Measurements from ENCODE around the gene SCGB3A1. TPM values are rescaled to one million over a fixed set of nuclear protein-coding genes. Genes with fewer than 3 reads are reported as not detected.

The SCGB3A1 gene
- polyA plus RNA-seq, 2 donors = 1.0 to 6.1 TPM

- no peak overlapping the region for H3K27ac ChIP-seq (ENCODE audit: low read depth in 2 of 2, low read length in 1 of 2)
- peaks cover 0 to 30% of the 10 kb centered on the region in 2 donors for H3K27me3 ChIP-seq (ENCODE audit: control insufficient read depth in 1 of 2, insufficient read depth in 2 of 2, low read length in 2 of 2)
- H3K4me1 ChIP-seq (ENCODE audit: control insufficient read depth in 2 of 2, insufficient read depth in 2 of 2, low read length in 1 of 2) = peaks cover 6 to 9% of the 10 kb centered on the region in 2 donors
- H3K36me3 ChIP-seq (ENCODE audit: control insufficient read depth in 2 of 2, insufficient read depth in 2 of 2, low read length in 1 of 2) = no peaks in the 10 kb centered on the region
- H3K9me3 ChIP-seq (ENCODE audit: control insufficient read depth in 2 of 2, insufficient read depth in 1 of 2, low read depth in 1 of 2, low read length in 1 of 2) = peaks cover 0 to 4% of the 10 kb centered on the region in 2 donors
- no peak overlapping the region for H3K4me3 ChIP-seq (ENCODE audit: low read depth in 1 of 2, low read length in 2 of 2)
- WGBS, 2 donors = 84 to 85% methylated on average over 19 of the region's 19 CpGs
Observed at GRCh38 chr5:180593446-180594206, 2.3 kb upstream of the SCGB3A1 start.

DNA sequence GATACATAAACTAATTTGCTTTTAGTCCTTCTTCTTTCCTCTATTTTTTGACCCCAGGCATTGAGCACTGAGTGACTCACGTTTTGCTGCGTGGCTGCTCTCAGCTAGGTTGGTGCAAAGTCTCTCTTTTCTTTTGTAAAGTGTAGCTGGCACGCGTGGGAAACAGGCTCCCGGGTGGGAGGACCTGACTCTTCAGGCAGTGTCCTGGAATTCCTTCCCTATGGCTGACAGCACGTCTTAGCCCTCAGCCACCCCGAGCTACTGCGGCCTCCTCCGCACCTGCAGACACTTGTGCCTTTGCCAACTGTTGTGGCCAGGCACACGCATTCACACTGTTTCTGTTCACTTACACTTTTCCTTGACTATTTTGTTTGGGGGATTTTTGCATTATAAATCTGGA, 877 bp upstream of the SCGB3A1 start:
- Histone ChIP-seq H3K36me3 (ENCODE audit: control insufficient read depth in 2 of 2, insufficient read depth in 2 of 2, low read length in 1 of 2) (no peaks in the 10 kb centered on the region), H3K9me3 (ENCODE audit: control insufficient read depth in 2 of 2, insufficient read depth in 1 of 2, low read depth in 1 of 2, low read length in 1 of 2) (peaks cover 0 to 4% of the 10 kb centered on the region in 2 donors), H3K4me1 (ENCODE audit: control insufficient read depth in 2 of 2, insufficient read depth in 2 of 2, low read length in 1 of 2) (peaks cover 6 to 9% of the 10 kb centered on the region in 2 donors), H3K4me3 (ENCODE audit: low read depth in 1 of 2, low read length in 2 of 2) (no peak overlapping the region), H3K27ac (ENCODE audit: low read depth in 2 of 2, low read length in 1 of 2) (no peak overlapping the region), H3K27me3 (ENCODE audit: control insufficient read depth in 1 of 2, insufficient read depth in 2 of 2, low read length in 2 of 2) (peaks cover 0 to 30% of the 10 kb centered on the region in 2 donors)
- WGBS, 2 donors = 65 to 72% methylated on average over 10 of the region's 10 CpGs

- peak overlapping the region in 1 of 2 donors; percentile 23 for H3K4me3 ChIP-seq (ENCODE audit: low read depth in 1 of 2, low read length in 2 of 2)
Observed at GRCh38 chr5:180590543-180591310, 572 bp downstream of the SCGB3A1 start.

DNA sequence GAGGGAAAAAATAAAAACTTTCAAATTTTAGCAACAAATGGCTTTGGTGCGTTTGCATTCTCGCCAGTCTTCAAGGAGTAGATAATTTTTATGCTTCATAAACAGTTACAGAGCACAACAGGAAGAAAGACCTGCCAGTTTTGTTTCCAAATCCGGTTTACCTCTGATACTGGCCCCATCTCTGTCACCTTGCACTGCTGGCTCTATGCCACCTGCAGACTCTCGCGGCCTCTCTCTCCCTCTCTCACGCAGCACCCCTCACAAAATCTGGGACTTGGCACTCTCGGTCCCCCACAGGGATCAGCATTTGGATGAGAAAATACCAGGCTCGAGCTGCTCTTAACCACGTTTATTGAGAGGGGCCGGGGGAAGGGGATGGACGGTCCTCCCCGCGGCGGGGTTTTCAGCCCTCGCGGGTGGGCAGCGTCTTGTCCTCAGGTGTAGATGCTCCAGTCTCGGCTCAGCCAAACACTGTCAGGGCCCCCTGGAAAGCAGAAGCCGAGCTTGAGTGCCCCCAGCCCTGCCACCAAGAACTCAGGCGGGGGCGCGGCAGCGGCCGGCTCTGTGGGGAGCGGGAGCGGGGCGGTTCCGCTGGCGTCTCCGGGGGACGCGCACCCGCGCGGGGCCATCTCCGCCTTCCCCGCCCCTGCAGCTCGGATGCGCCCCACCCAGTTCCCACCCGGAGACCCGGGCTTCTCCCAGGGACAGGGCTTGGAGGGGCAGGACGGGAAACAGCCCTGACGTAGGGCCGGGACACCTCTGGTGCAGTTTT, 1.3 kb downstream of the SCGB3A1 start:
- Histone ChIP-seq H3K9me3 (ENCODE audit: control insufficient read depth in 2 of 2, insufficient read depth in 1 of 2, low read depth in 1 of 2, low read length in 1 of 2) (peaks cover 0 to 2% of the 10 kb centered on the region in 2 donors), H3K4me3 (ENCODE audit: low read depth in 1 of 2, low read length in 2 of 2) (no peak overlapping the region), H3K4me1 (ENCODE audit: control insufficient read depth in 2 of 2, insufficient read depth in 2 of 2, low read length in 1 of 2) (peaks cover 6 to 9% of the 10 kb centered on the region in 2 donors), H3K27ac (ENCODE audit: low read depth in 2 of 2, low read length in 1 of 2) (no peak overlapping the region), H3K27me3 (ENCODE audit: control insufficient read depth in 1 of 2, insufficient read depth in 2 of 2, low read length in 2 of 2) (peaks cover 0 to 30% of the 10 kb centered on the region in 2 donors), H3K36me3 (ENCODE audit: control insufficient read depth in 2 of 2, insufficient read depth in 2 of 2, low read length in 1 of 2) (no peaks in the 10 kb centered on the region)
- 3% methylated on average over 43 to 44 of the region's 44 CpGs for WGBS, 2 donors

More at GRCh38 chr5:180590543-180591310, 572 bp downstream of the SCGB3A1 start:
- H3K9me3 ChIP-seq (ENCODE audit: control insufficient read depth in 2 of 2, insufficient read depth in 1 of 2, low read depth in 1 of 2, low read length in 1 of 2) = peaks cover 0 to 4% of the 10 kb centered on the region in 2 donors
- H3K27ac ChIP-seq (ENCODE audit: low read depth in 2 of 2, low read length in 1 of 2) = no peak overlapping the region
- 3 to 5% methylated on average over 39 to 63 of the region's 63 CpGs for WGBS, 2 donors
- peaks cover 0 to 30% of the 10 kb centered on the region in 2 donors for H3K27me3 ChIP-seq (ENCODE audit: control insufficient read depth in 1 of 2, insufficient read depth in 2 of 2, low read length in 2 of 2)
- no peaks in the 10 kb centered on the region for H3K36me3 ChIP-seq (ENCODE audit: control insufficient read depth in 2 of 2, insufficient read depth in 2 of 2, low read length in 1 of 2)
- peaks cover 6 to 9% of the 10 kb centered on the region in 2 donors for H3K4me1 ChIP-seq (ENCODE audit: control insufficient read depth in 2 of 2, insufficient read depth in 2 of 2, low read length in 1 of 2)

GRCh38 chr5:180586870-180587269, 4.4 kb downstream of the SCGB3A1 start:
- H3K27me3 ChIP-seq (ENCODE audit: control insufficient read depth in 1 of 2, insufficient read depth in 2 of 2, low read length in 2 of 2) = peaks cover 0 to 26% of the 10 kb centered on the region in 2 donors
- H3K36me3 ChIP-seq (ENCODE audit: control insufficient read depth in 2 of 2, insufficient read depth in 2 of 2, low read length in 1 of 2) = no peaks in the 10 kb centered on the region
- H3K9me3 ChIP-seq (ENCODE audit: control insufficient read depth in 2 of 2, insufficient read depth in 1 of 2, low read depth in 1 of 2, low read length in 1 of 2) = peaks cover 0 to 3% of the 10 kb centered on the region in 2 donors
- H3K27ac ChIP-seq (ENCODE audit: low read depth in 2 of 2, low read length in 1 of 2) = no peak overlapping the region
- WGBS, 2 donors = 82 to 91% methylated on average over 10 of the region's 10 CpGs
- no peak overlapping the region for H3K4me3 ChIP-seq (ENCODE audit: low read depth in 1 of 2, low read length in 2 of 2)
- peaks cover 6 to 9% of the 10 kb centered on the region in 2 donors for H3K4me1 ChIP-seq (ENCODE audit: control insufficient read depth in 2 of 2, insufficient read depth in 2 of 2, low read length in 1 of 2)

GRCh38 chr5:180586204-180586603, 5.1 kb downstream of the SCGB3A1 start:
- Histone ChIP-seq H3K9me3 (ENCODE audit: control insufficient read depth in 2 of 2, insufficient read depth in 1 of 2, low read depth in 1 of 2, low read length in 1 of 2) (peaks cover 0 to 3% of the 10 kb centered on the region in 2 donors), H3K27me3 (ENCODE audit: control insufficient read depth in 1 of 2, insufficient read depth in 2 of 2, low read length in 2 of 2) (peaks cover 0 to 20% of the 10 kb centered on the region in 2 donors), H3K4me1 (ENCODE audit: control insufficient read depth in 2 of 2, insufficient read depth in 2 of 2, low read length in 1 of 2) (peaks cover 6 to 9% of the 10 kb centered on the region in 2 donors), H3K36me3 (ENCODE audit: control insufficient read depth in 2 of 2, insufficient read depth in 2 of 2, low read length in 1 of 2) (no peaks in the 10 kb centered on the region), H3K4me3 (ENCODE audit: low read depth in 1 of 2, low read length in 2 of 2) (no peak overlapping the region), H3K27ac (ENCODE audit: low read depth in 2 of 2, low read length in 1 of 2) (no peak overlapping the region)
- 82 to 90% methylated on average over 3 of the region's 3 CpGs for WGBS, 2 donors

DNA sequence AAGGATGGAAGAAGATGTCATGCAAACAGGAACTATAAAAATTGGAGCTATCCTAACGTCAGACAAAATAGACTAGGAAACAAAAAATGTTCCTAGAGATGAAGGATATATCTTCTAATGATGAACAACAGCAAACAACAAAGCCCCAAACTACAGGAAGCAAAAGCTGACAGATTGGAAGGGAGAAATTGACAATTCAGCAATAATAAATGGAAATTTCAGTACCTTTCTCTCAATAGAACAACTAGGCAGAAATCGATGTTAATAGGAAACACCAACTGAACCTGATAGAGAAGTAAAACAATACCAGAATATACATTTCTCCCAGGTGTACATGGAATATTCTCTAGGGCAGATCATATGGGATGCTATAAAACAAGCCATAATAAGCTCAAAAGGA, 7.6 kb downstream of the SCGB3A1 start:
- H3K27me3 ChIP-seq (ENCODE audit: control insufficient read depth in 1 of 2, insufficient read depth in 2 of 2, low read length in 2 of 2) = no peaks in the 10 kb centered on the region
- H3K9me3 ChIP-seq (ENCODE audit: control insufficient read depth in 2 of 2, insufficient read depth in 1 of 2, low read depth in 1 of 2, low read length in 1 of 2) = peaks cover 0 to 3% of the 10 kb centered on the region in 2 donors
- WGBS, 2 donors = 73 to 74% methylated on average over 2 of the region's 2 CpGs
- H3K4me3 ChIP-seq (ENCODE audit: low read depth in 1 of 2, low read length in 2 of 2) = no peak overlapping the region
- no peaks in the 10 kb centered on the region for H3K36me3 ChIP-seq (ENCODE audit: control insufficient read depth in 2 of 2, insufficient read depth in 2 of 2, low read length in 1 of 2)
- no peak overlapping the region for H3K27ac ChIP-seq (ENCODE audit: low read depth in 2 of 2, low read length in 1 of 2)
- no peaks in the 10 kb centered on the region for H3K4me1 ChIP-seq (ENCODE audit: control insufficient read depth in 2 of 2, insufficient read depth in 2 of 2, low read length in 1 of 2)

GRCh38 chr5:180580681-180581080, 10.6 kb downstream of the SCGB3A1 start:
- Histone ChIP-seq H3K27me3 (ENCODE audit: control insufficient read depth in 1 of 2, insufficient read depth in 2 of 2, low read length in 2 of 2) (no peaks in the 10 kb centered on the region), H3K36me3 (ENCODE audit: control insufficient read depth in 2 of 2, insufficient read depth in 2 of 2, low read length in 1 of 2) (no peaks in the 10 kb centered on the region), H3K4me3 (ENCODE audit: low read depth in 1 of 2, low read length in 2 of 2) (no peak overlapping the region), H3K4me1 (ENCODE audit: control insufficient read depth in 2 of 2, insufficient read depth in 2 of 2, low read length in 1 of 2) (no peaks in the 10 kb centered on the region), H3K9me3 (ENCODE audit: control insufficient read depth in 2 of 2, insufficient read depth in 1 of 2, low read depth in 1 of 2, low read length in 1 of 2) (peaks cover 0 to 3% of the 10 kb centered on the region in 2 donors), H3K27ac (ENCODE audit: low read depth in 2 of 2, low read length in 1 of 2) (no peak overlapping the region)
- 89 to 90% methylated on average over 6 of the region's 6 CpGs for WGBS, 2 donors

- H3K27ac ChIP-seq (ENCODE audit: low read depth in 2 of 2, low read length in 1 of 2) = no peak overlapping the region
- 78 to 85% methylated on average over 2 of the region's 2 CpGs for WGBS, 2 donors
- no peak overlapping the region for H3K4me3 ChIP-seq (ENCODE audit: low read depth in 1 of 2, low read length in 2 of 2)
- peaks cover 0 to 16% of the 10 kb centered on the region in 2 donors for H3K36me3 ChIP-seq (ENCODE audit: control insufficient read depth in 2 of 2, insufficient read depth in 2 of 2, low read length in 1 of 2)
- no peaks in the 10 kb centered on the region for H3K9me3 ChIP-seq (ENCODE audit: control insufficient read depth in 2 of 2, insufficient read depth in 1 of 2, low read depth in 1 of 2, low read length in 1 of 2)
- H3K27me3 ChIP-seq (ENCODE audit: control insufficient read depth in 1 of 2, insufficient read depth in 2 of 2, low read length in 2 of 2) = no peaks in the 10 kb centered on the region
- H3K4me1 ChIP-seq (ENCODE audit: control insufficient read depth in 2 of 2, insufficient read depth in 2 of 2, low read length in 1 of 2) = no peaks in the 10 kb centered on the region
Observed at GRCh38 chr5:180575571-180575970, 15.7 kb downstream of the SCGB3A1 start.

All from esophagus (tissue), 2 donors.